Retinal pigment epithelial cell (primary cell): Measurements from ENCODE around the gene MZT2B.
"Not testable (repeated sequence)": the region's sequence is repeated elsewhere in the genome, so short reads cannot be mapped to it uniquely, and the experiment has no call there.

ENCODE experiments used
- DNase-seq: peaks from one replicate; pipeline ENCODE4 v3.0.0-alpha.2; 2010; ENCODE audit warnings: low read depth
- H3K4me3 ChIP-seq: 2 replicates; pipeline ENCODE4 v1.5.1; 2011; ENCODE audit warnings: mild to moderate bottlenecking, low read length, control low read depth, moderate library complexity
- CTCF ChIP-seq: conservative IDR thresholded peaks from 2 replicates; pipeline ENCODE4 v1.5.1; 2011; ENCODE audit warnings: low read depth, low read length, control low read depth, inconsistent platforms

MZT2B gene

GRCh38 chr2:130185436-130185835 is 3.4 kb downstream of the MZT2B start:
- DNase-seq: no peak
- H3K4me3 ChIP-seq: no peak overlapping the region
- no peak for TF ChIP-seq CTCF

- no peak for DNase-seq
- no peak overlapping the region for H3K4me3 ChIP-seq
- no peak for TF ChIP-seq CTCF
These were observed 3.8 kb downstream of the MZT2B start for GRCh38 chr2:130185896-130186295.

- no peak for DNase-seq
- H3K4me3 ChIP-seq: no peak overlapping the region
- TF ChIP-seq CTCF: no peak
These were observed 4.3 kb downstream of the MZT2B start for GRCh38 chr2:130186391-130186790.

- TF ChIP-seq CTCF: no peak
- DNase-seq: no peak
- no peak overlapping the region for H3K4me3 ChIP-seq
These were observed 5.2 kb downstream of the MZT2B start for GRCh38 chr2:130187268-130187667.

GRCh38 chr2:130187859-130188792 is 6.1 kb downstream of the MZT2B start:
- not testable (repeated sequence) for DNase-seq, H3K4me3 ChIP-seq

- not testable (repeated sequence) for H3K4me3 ChIP-seq, DNase-seq
These were observed 6.9 kb downstream of the MZT2B start for GRCh38 chr2:130188958-130189357.

- DNase-seq: no peak
- no peak for TF ChIP-seq CTCF
These were observed 8.2 kb downstream of the MZT2B start for GRCh38 chr2:130190237-130190636.

GRCh38 chr2:130191319-130191718 is 9.3 kb downstream of the MZT2B start:
- H3K4me3 ChIP-seq, DNase-seq: not testable (repeated sequence)

More at GRCh38 chr2:130190237-130190636, 8.2 kb downstream of the MZT2B start:
- no peak overlapping the region for H3K4me3 ChIP-seq

GRCh38 chr2:130192451-130192850 is 10.4 kb downstream of the MZT2B start:
- not testable (repeated sequence) for DNase-seq, H3K4me3 ChIP-seq

- DNase-seq, H3K4me3 ChIP-seq: not testable (repeated sequence)
These were observed 11.8 kb downstream of the MZT2B start for GRCh38 chr2:130193824-130194223.

GRCh38 chr2:130195089-130195635 is 13.1 kb downstream of the MZT2B start:
- not testable (repeated sequence) for DNase-seq, H3K4me3 ChIP-seq

GRCh38 chr2:130196052-130196451 is 14.0 kb downstream of the MZT2B start:
- H3K4me3 ChIP-seq, DNase-seq: not testable (repeated sequence)
